BLaER1 treated with 17β-estradiol and CSF1 and Interleukin-3, amounts not matched to agents 10 nM and 100 nM (cell line): ENCODE results near the gene XPR1.
"Not testable (repeated sequence)": the region's sequence is repeated elsewhere in the genome, so short reads cannot be mapped to it uniquely, and the experiment has no call there.

Source experiments
- H3K27ac ChIP-seq, 11 experiments: shearing (Covaris generic); formaldehyde crosslinking; 2 replicates each; pipeline ENCODE4 v1.8.1; 2022
- H3K27me3 ChIP-seq, 11 experiments: shearing (Covaris generic); formaldehyde crosslinking; 2 replicates each; pipeline ENCODE4 v1.8.1; 2022
- H3K36me3 ChIP-seq, 11 experiments: shearing (Covaris generic); formaldehyde crosslinking; 2 replicates each; pipeline ENCODE4 v1.8.1; 2022
- H3K4me1 ChIP-seq, 10 experiments: shearing (Covaris generic); formaldehyde crosslinking; 2 replicates each; pipeline ENCODE4 v1.8.1; 2022
- H3K4me2 ChIP-seq, 11 experiments: shearing (Covaris generic); formaldehyde crosslinking; 2 replicates each; pipeline ENCODE4 v1.8.1; 2022
- H3K4me3 ChIP-seq, 10 experiments: shearing (Covaris generic); formaldehyde crosslinking; 2 replicates each; pipeline ENCODE4 v1.8.1; 2022
- H3K9ac ChIP-seq, 11 experiments: shearing (Covaris generic); formaldehyde crosslinking; 2 replicates each; pipeline ENCODE4 v1.8.1; 2022
- H3K9me3 ChIP-seq, 11 experiments: shearing (Covaris generic); formaldehyde crosslinking; replicated peaks in 1 of 11; 2 replicates each; pipeline ENCODE4 v1.8.1; 2022
- H4K20me1 ChIP-seq, 11 experiments: shearing (Covaris generic); formaldehyde crosslinking; 2 replicates each; pipeline ENCODE4 v1.8.1; 2022
- Cebpa-rat ChIP-seq, 11 experiments: shearing (Covaris generic); IDR thresholded peaks; 2 replicates each; pipeline ENCODE4 v1.8.1; 2022

Gene XPR1

DNA sequence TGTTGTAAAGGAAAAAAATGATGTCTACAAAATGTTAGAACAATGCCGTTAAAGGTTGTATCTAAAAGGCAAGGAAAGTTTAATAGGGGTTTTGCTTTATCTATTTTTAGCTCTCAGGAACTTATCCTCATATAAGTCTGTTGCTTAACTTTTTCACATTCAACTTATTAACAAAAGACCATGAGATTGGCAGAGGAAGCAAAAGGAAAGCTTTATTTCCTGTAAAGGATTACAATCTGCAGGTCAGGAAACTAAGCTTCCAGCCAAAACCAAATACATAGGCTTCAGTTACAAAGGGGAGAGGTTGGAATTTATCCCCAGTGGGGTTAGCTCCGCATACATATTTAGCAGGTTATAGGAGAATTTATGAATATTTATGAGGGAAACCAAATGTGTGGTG is 222.2 kb downstream of the XPR1 start:
- Histone ChIP-seq H3K9me3 (peaks cover 7 to 20% (median 13%) of the 10 kb centered on the region in 11 experiments; a peak in 20 of 22 replicates), H4K20me1 (peaks cover 0 to 20% (median 0%) of the 10 kb centered on the region in 11 experiments; a peak in 3 of 22 replicates), H3K36me3 (peaks cover 0 to 13% (median 0%) of the 10 kb centered on the region in 11 experiments; a peak in 5 of 22 replicates), H3K4me3 (no peak overlapping the region), H3K9ac (no peak overlapping the region), H3K27ac (no peak overlapping the region), H3K4me1 (peaks cover 19 to 42% (median 31%) of the 10 kb centered on the region in 10 experiments), H3K4me2 (peak overlapping the region in 8 of 11 experiments; percentile 2 to 44 (median 22); a peak in 12 of 22 replicates), H3K27me3 (peaks cover 0 to 73% (median 0%) of the 10 kb centered on the region in 11 experiments; a peak in 6 of 22 replicates)
- TF ChIP-seq Cebpa-rat (IDR thresholded peaks at IDR 0.05) = no peak

GRCh38 chr1:180854456-180854855 is 222.6 kb downstream of the XPR1 start:
- Histone ChIP-seq H3K27ac (no peak overlapping the region), H3K4me3 (no peak overlapping the region), H3K9ac (no peak overlapping the region), H3K4me2 (peak overlapping the region in 7 of 11 experiments; percentile 2 to 44 (median 23); a peak in 8 of 22 replicates), H3K9me3 (peaks cover 7 to 20% (median 13%) of the 10 kb centered on the region in 11 experiments; a peak in 20 of 22 replicates), H4K20me1 (peaks cover 0 to 20% (median 0%) of the 10 kb centered on the region in 11 experiments; a peak in 3 of 22 replicates), H3K36me3 (peaks cover 0 to 13% (median 0%) of the 10 kb centered on the region in 11 experiments; a peak in 5 of 22 replicates), H3K4me1 (peaks cover 22 to 42% (median 29%) of the 10 kb centered on the region in 10 experiments), H3K27me3 (peaks cover 0 to 69% (median 0%) of the 10 kb centered on the region in 11 experiments; a peak in 6 of 22 replicates)
- TF ChIP-seq Cebpa-rat (IDR thresholded peaks at IDR 0.05) = no peak

- H4K20me1 ChIP-seq = peaks cover 0 to 16% (median 0%) of the 10 kb centered on the region in 11 experiments; a peak in 3 of 22 replicates
- not testable (repeated sequence) for H3K27ac ChIP-seq, H3K9me3 ChIP-seq, H3K36me3 ChIP-seq, H3K9ac ChIP-seq, H3K4me3 ChIP-seq
- peaks cover 0 to 53% (median 0%) of the 10 kb centered on the region in 11 experiments; a peak in 6 of 22 replicates for H3K27me3 ChIP-seq
- H3K4me1 ChIP-seq = peaks cover 14 to 27% (median 22%) of the 10 kb centered on the region in 10 experiments
- H3K4me2 ChIP-seq = peak overlapping the region in 8 of 11 experiments; percentile 46 to 83 (median 72); a peak in 17 of 22 replicates
Measured at GRCh38 chr1:180857947-180858725, 226.3 kb downstream of the XPR1 start.

DNA sequence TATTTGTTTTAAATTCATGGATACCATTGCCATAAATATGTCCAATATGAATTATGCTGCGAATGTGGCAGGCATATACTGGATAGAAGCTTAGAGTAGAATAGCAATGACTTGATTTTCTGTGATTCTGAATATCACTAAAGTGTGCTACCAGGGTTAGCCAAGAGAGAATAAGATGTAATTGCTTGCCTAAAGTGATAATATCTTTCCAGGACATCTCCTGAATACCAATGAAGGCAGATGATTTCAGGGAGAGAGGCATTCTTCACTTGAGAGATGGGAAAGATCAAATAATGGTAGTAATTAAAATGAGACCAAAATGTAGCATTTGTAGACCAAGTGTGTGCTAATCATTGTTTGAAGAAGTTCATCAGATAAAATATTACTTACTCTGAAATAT is 227.5 kb downstream of the XPR1 start:
- Histone ChIP-seq H3K9me3 (no peaks in the 10 kb centered on the region), H3K4me3 (no peak overlapping the region), H3K4me1 (peaks cover 5 to 23% (median 17%) of the 10 kb centered on the region in 10 experiments; a peak in 19 of 20 replicates), H3K27ac (no peak overlapping the region), H3K36me3 (peaks cover 0 to 7% (median 0%) of the 10 kb centered on the region in 11 experiments; a peak in 4 of 22 replicates), H3K4me2 (no peak overlapping the region), H3K27me3 (peaks cover 0 to 42% (median 0%) of the 10 kb centered on the region in 11 experiments; a peak in 5 of 22 replicates), H3K9ac (no peak overlapping the region), H4K20me1 (peaks cover 0 to 16% (median 0%) of the 10 kb centered on the region in 11 experiments; a peak in 3 of 22 replicates)
- TF ChIP-seq Cebpa-rat (IDR thresholded peaks at IDR 0.05) = no peak

- H3K27ac ChIP-seq = no peak overlapping the region
- H3K4me1 ChIP-seq = peaks cover 4 to 23% (median 16%) of the 10 kb centered on the region in 10 experiments; a peak in 17 of 20 replicates
- peaks cover 0 to 18% (median 4%) of the 10 kb centered on the region in 11 experiments; a peak in 7 of 22 replicates for H3K36me3 ChIP-seq
- peaks cover 0 to 29% (median 0%) of the 10 kb centered on the region in 11 experiments; a peak in 4 of 22 replicates for H3K27me3 ChIP-seq
- H4K20me1 ChIP-seq = peaks cover 0 to 16% (median 0%) of the 10 kb centered on the region in 11 experiments; a peak in 2 of 22 replicates
- H3K9me3 ChIP-seq = no peaks in the 10 kb centered on the region
- H3K4me3 ChIP-seq = no peak overlapping the region
- no peak overlapping the region for H3K9ac ChIP-seq
- H3K4me2 ChIP-seq = no peak overlapping the region
- TF ChIP-seq Cebpa-rat (IDR thresholded peaks at IDR 0.05) = no peak
Measured at GRCh38 chr1:180860535-180860934, 228.7 kb downstream of the XPR1 start.

- no peak overlapping the region for H3K9ac ChIP-seq
- peaks cover 0 to 13% (median 0%) of the 10 kb centered on the region in 11 experiments; a peak in 2 of 22 replicates for H3K27me3 ChIP-seq
- no peaks in the 10 kb centered on the region for H3K9me3 ChIP-seq
- peaks cover 0 to 24% (median 6%) of the 10 kb centered on the region in 11 experiments; a peak in 11 of 22 replicates for H3K36me3 ChIP-seq
- no peak overlapping the region for H3K27ac ChIP-seq
- peaks cover 0 to 16% (median 0%) of the 10 kb centered on the region in 11 experiments; a peak in 2 of 22 replicates for H4K20me1 ChIP-seq
- no peak overlapping the region for H3K4me2 ChIP-seq
- TF ChIP-seq Cebpa-rat (IDR thresholded peaks at IDR 0.05) = no peak
- no peak overlapping the region for H3K4me3 ChIP-seq
- H3K4me1 ChIP-seq = peaks cover 4 to 20% (median 14%) of the 10 kb centered on the region in 10 experiments; a peak in 17 of 20 replicates
Measured at GRCh38 chr1:180862305-180862704, 230.5 kb downstream of the XPR1 start.

- peaks cover 0 to 12% (median 0%) of the 10 kb centered on the region in 11 experiments; a peak in 1 of 22 replicates for H3K27me3 ChIP-seq
- no peak overlapping the region for H3K27ac ChIP-seq
- peaks cover 0 to 10% (median 5%) of the 10 kb centered on the region in 10 experiments; a peak in 12 of 20 replicates for H3K4me1 ChIP-seq
- no peak for TF ChIP-seq Cebpa-rat (IDR thresholded peaks at IDR 0.05)
- H3K4me2 ChIP-seq = no peak overlapping the region
- no peak overlapping the region for H3K9ac ChIP-seq
- no peak overlapping the region for H3K4me3 ChIP-seq
- H3K9me3 ChIP-seq = no peaks in the 10 kb centered on the region
- peaks cover 0 to 9% (median 0%) of the 10 kb centered on the region in 11 experiments; a peak in 2 of 22 replicates for H4K20me1 ChIP-seq
- peaks cover 0 to 24% (median 6%) of the 10 kb centered on the region in 11 experiments; a peak in 11 of 22 replicates for H3K36me3 ChIP-seq
Measured at GRCh38 chr1:180863158-180863775, 231.4 kb downstream of the XPR1 start.

DNA sequence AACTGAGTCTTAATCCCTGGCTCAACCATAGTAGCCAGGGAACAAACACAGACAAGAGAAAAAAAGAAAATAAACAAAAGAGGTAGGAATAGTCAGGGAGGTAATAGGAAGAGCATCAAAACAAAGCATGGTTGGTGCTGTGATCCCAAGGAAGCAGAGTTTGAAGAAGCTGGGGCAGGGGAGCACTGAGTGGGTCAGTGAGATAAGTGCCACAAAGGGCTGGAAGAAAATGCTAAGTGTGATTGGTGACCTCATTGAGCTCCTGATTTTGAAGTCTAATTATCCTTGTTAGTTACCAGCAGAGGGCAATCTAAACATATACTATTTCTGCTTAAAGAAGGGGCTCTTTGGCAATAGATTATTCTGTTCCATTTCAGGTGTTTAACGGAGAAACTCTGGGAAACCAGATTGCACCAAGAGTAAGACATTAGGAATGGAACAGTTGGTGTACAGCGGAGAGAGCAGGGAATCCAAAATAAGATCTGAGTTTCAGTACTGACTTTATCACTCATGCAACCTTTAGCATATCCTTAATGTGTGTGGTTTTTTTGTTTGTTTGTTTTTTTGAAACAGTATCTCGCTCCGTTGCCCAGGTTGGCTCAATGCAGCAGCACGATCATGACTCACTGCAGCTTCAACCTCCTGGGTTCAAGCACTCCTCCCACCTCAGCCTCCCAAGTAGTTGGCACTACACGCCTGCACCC is 250.1 kb downstream of the XPR1 start:
- H3K4me3 ChIP-seq = no peak overlapping the region
- H4K20me1 ChIP-seq = no peaks in the 10 kb centered on the region
- H3K9me3 ChIP-seq = no peaks in the 10 kb centered on the region
- H3K4me1 ChIP-seq = 0 out of 20 replicates have a peak, but pooled peaks cover 0 to 7% (median 0%) of the 10 kb centered on the region in 10 experiments
- no peak overlapping the region for H3K9ac ChIP-seq
- H3K4me2 ChIP-seq = no peak overlapping the region
- peaks cover 0 to 14% (median 3%) of the 10 kb centered on the region in 11 experiments; a peak in 7 of 22 replicates for H3K36me3 ChIP-seq
- no peak overlapping the region for H3K27ac ChIP-seq
- no peaks in the 10 kb centered on the region for H3K27me3 ChIP-seq
- TF ChIP-seq Cebpa-rat (IDR thresholded peaks at IDR 0.05) = no peak
